Activated T-cell treated with anti-CD3 and anti-CD28 coated beads, Interleukin-2, amount 50 U/mL, for 4 hours (primary cell): Measurements from ENCODE around the gene HSD17B14. TPM values are rescaled to one million over a fixed set of nuclear protein-coding genes. Genes with fewer than 3 reads are reported as not detected.
A peak's percentile ranks its signal among the peaks of the same experiment; 100 is the strongest.

ENCODE experiments used
- ATAC-seq, 2 donors: fragments of 200-7000 bp; cut with Tn5 transposase; one replicate each; pipeline ENCODE4 v1.10.0; 2021
- DNase-seq: peaks from one replicate; pipeline ENCODE4 v3.0.0-alpha.2; 2020
- H3K27me3 Mint-ChIP-seq: one replicate; pipeline ENCODE4 v1.8.0; 2021; ENCODE audit warnings: low read depth, mixed read lengths
- H3K36me3 Mint-ChIP-seq: one replicate; pipeline ENCODE4 v1.8.0; 2022; ENCODE audit warnings: mixed read lengths; ENCODE audit not compliant: insufficient read depth
- H3K4me1 Mint-ChIP-seq: one replicate; pipeline ENCODE4 v1.8.0; 2021; ENCODE audit warnings: low read depth, mixed read lengths
- H3K4me3 Mint-ChIP-seq: one replicate; pipeline ENCODE4 v1.8.0; 2021; ENCODE audit warnings: mild to moderate bottlenecking, moderate library complexity, mixed read lengths
- H3K9me3 Mint-ChIP-seq: one replicate; pipeline ENCODE4 v1.8.0; 2021; ENCODE audit warnings: mixed read lengths
- total RNA-seq, 3 donors: library from RNA; stranded (reverse); gene quantifications; one replicate each; pipeline ENCODE4 v1.2.1, GENCODE V29; 2021

The HSD17B14 gene
- total RNA-seq, 3 donors from 2014 or later: 0.37 to 0.65 (median 0.61) TPM

GRCh38 chr19:48822514-48822913, 13.8 kb downstream of the HSD17B14 start:
- Mint-ChIP-seq H3K36me3 (no peaks in the 10 kb centered on the region), H3K4me1 (no peaks in the 10 kb centered on the region), H3K4me3 (no peak overlapping the region), H3K27me3 (no peaks in the 10 kb centered on the region), H3K9me3 (no peaks in the 10 kb centered on the region)
- ATAC-seq (no peak), DNase-seq (no peak)

- H3K9me3 Mint-ChIP-seq: no peaks in the 10 kb centered on the region
- H3K4me1 Mint-ChIP-seq: no peaks in the 10 kb centered on the region
- H3K36me3 Mint-ChIP-seq: no peaks in the 10 kb centered on the region
- H3K4me3 Mint-ChIP-seq: no peak overlapping the region
- ATAC-seq: no peak
- no peak for DNase-seq
- H3K27me3 Mint-ChIP-seq: no peaks in the 10 kb centered on the region
These were observed 14.7 kb downstream of the HSD17B14 start for GRCh38 chr19:48821633-48822032.

DNA sequence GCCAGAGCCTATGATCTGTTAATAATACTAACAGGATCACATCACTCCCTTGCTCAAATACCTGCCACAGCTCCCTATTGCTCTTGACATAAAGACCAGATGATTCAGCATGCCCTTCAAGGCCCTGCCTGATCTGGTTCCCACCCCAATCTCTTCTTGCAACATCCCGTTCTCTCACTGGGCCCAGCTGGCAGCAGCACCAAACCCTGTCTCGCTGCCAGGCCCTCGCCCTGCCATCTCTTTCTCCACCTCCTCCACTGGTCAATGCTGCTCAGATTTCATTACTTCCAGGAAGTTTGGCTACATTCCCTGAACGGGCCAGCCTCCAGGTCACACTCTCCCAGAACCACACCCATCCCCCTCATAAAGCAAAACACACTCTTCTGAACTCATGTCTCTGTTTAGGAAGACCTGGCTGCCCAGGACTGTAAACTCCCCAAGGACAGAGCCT, 16.9 kb downstream of the HSD17B14 start:
- Mint-ChIP-seq H3K36me3 (no peaks in the 10 kb centered on the region), H3K4me1 (peaks cover 4% of the 10 kb centered on the region), H3K4me3 (no peak overlapping the region), H3K27me3 (no peaks in the 10 kb centered on the region), H3K9me3 (no peaks in the 10 kb centered on the region)
- DNase-seq (no peak), ATAC-seq (no peak)

GRCh38 chr19:48818234-48818820, 18.0 kb downstream of the HSD17B14 start:
- Mint-ChIP-seq H3K4me1 (peaks cover 4% of the 10 kb centered on the region), H3K9me3 (no peaks in the 10 kb centered on the region), H3K27me3 (no peaks in the 10 kb centered on the region), H3K36me3 (no peaks in the 10 kb centered on the region), H3K4me3 (no peak overlapping the region)
- DNase-seq: no peak
- no peak for ATAC-seq

DNA sequence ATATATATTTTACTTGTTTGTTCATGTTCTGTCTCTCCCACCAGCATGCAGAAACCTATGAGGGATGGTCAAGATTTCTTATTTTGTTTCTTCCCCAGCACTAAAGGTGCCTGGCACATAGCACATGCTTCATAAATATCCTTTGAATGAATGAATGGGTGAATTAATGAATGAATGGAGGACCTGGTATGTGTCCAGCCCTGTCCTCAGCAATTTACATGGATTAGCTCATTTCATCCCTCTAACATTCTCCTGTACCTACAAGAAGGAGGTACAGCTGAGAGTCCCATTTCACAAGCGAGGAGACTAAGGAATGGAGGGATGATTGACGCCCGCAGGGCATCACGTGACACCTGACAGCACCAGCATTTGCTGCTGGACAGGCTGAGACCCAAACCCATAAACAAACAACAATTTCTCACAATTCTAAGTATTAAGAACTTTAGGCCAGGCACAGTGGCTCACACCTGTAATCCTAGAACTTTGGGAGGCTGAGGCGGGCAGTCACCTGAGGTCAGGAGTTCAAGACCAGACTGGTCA, 18.6 kb downstream of the HSD17B14 start:
- no peak overlapping the region for H3K4me3 Mint-ChIP-seq
- no peaks in the 10 kb centered on the region for H3K27me3 Mint-ChIP-seq
- H3K4me1 Mint-ChIP-seq: peaks cover 6% of the 10 kb centered on the region
- DNase-seq (no peak), ATAC-seq (no peak)
- no peaks in the 10 kb centered on the region for H3K36me3 Mint-ChIP-seq
- H3K9me3 Mint-ChIP-seq: no peaks in the 10 kb centered on the region

GRCh38 chr19:48815870-48816501, 20.3 kb downstream of the HSD17B14 start:
- peaks cover 11% of the 10 kb centered on the region for H3K4me1 Mint-ChIP-seq
- H3K4me3 Mint-ChIP-seq: no peak overlapping the region
- ATAC-seq (no peak), DNase-seq (no peak)
- H3K36me3 Mint-ChIP-seq: no peaks in the 10 kb centered on the region
- H3K27me3 Mint-ChIP-seq: no peaks in the 10 kb centered on the region
- H3K9me3 Mint-ChIP-seq: no peaks in the 10 kb centered on the region

- Mint-ChIP-seq H3K27me3 (no peaks in the 10 kb centered on the region), H3K36me3 (no peaks in the 10 kb centered on the region), H3K4me3 (no peak overlapping the region), H3K9me3 (no peaks in the 10 kb centered on the region), H3K4me1 (peaks cover 14% of the 10 kb centered on the region)
- ATAC-seq (no peak), DNase-seq (no peak)
These were observed 21.4 kb downstream of the HSD17B14 start for GRCh38 chr19:48814895-48815294.

GRCh38 chr19:48813123-48813913, 23.0 kb downstream of the HSD17B14 start:
- no peak for DNase-seq
- Mint-ChIP-seq H3K9me3 (no peaks in the 10 kb centered on the region), H3K27me3 (no peaks in the 10 kb centered on the region), H3K4me3 (no peak overlapping the region), H3K4me1 (peaks cover 23% of the 10 kb centered on the region), H3K36me3 (no peaks in the 10 kb centered on the region)
- no peak for ATAC-seq

- Mint-ChIP-seq H3K36me3 (no peaks in the 10 kb centered on the region), H3K27me3 (no peaks in the 10 kb centered on the region), H3K4me1 (peaks cover 23% of the 10 kb centered on the region), H3K4me3 (peak overlapping the region; percentile 70), H3K9me3 (no peaks in the 10 kb centered on the region)
- peak; percentile 47 for DNase-seq
- peak; percentile 46 to 58 for ATAC-seq
These were observed 24.0 kb downstream of the HSD17B14 start for GRCh38 chr19:48812094-48812929.

DNA sequence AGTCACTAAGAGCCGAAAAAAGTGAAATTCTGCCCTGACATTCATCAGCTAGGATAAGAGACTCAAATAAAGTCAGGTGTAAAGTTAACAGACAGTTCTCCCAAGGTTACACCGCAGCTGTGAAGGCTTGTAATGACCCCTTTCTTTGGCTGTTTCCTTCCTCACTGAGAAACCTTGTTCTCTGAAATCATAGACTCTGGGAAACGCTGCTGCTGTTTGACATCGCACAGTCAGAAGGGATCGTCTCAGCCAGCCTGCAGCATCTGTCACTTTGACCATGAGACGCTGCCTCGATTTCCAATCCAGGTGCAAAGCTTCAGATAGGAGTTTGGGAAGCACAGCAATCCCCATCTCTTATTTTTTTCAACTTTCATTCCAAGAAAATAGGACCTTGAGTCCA, 26.1 kb downstream of the HSD17B14 start:
- Mint-ChIP-seq H3K4me3 (peak overlapping the region; percentile 88), H3K4me1 (peaks cover 22% of the 10 kb centered on the region), H3K27me3 (no peaks in the 10 kb centered on the region), H3K36me3 (peaks cover 2% of the 10 kb centered on the region), H3K9me3 (no peaks in the 10 kb centered on the region)
- no peak for DNase-seq
- ATAC-seq: no peak

- H3K27me3 Mint-ChIP-seq: no peaks in the 10 kb centered on the region
- H3K9me3 Mint-ChIP-seq: no peaks in the 10 kb centered on the region
- no peak for DNase-seq
- peaks cover 20% of the 10 kb centered on the region for H3K4me1 Mint-ChIP-seq
- H3K4me3 Mint-ChIP-seq: no peak overlapping the region
- peaks cover 2% of the 10 kb centered on the region for H3K36me3 Mint-ChIP-seq
- no peak for ATAC-seq
These were observed 28.5 kb downstream of the HSD17B14 start for GRCh38 chr19:48807590-48808308.

DNA sequence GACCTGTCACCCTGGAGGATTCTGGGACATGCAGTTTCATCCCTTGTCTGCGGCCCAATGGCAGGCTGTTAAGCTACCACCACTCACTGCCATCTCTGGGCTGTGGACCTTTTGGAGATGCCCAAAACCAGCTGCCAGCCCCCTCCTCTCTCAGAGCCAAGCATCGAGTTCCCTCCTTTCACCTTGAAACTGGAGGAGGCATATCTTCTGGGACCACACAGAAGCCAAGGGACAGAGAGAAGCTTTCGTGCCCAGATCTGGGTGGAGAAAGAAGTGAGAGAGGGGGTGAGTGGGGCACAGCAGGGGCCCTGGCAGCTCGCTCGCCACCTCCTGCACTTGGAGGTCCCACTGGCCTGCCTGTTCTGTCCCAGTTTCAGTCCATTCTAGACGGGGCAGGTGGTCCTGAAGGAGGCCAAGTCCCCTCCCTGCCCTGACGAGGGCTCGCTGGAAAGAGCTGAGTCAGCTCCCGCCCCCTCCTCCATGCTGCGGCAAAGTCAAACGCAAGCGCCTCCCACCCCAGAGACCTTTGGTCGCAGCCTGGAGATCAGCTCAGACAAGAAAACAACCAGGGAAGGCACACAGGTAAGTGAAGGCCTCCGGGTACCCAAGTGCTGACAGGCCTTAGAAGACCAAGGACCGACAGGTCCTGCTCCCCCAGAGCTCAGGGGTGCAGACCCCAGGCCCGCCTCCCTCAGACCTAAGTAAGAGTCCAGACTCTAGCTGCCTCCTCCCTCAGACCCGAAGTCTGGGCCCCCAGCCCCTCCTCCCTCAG, 29.3 kb downstream of the HSD17B14 start:
- H3K27me3 Mint-ChIP-seq: no peaks in the 10 kb centered on the region
- ATAC-seq: peak; percentile 46 to 60
- peaks cover 16% of the 10 kb centered on the region for H3K4me1 Mint-ChIP-seq
- DNase-seq: no peak
- H3K36me3 Mint-ChIP-seq: peaks cover 2% of the 10 kb centered on the region
- H3K4me3 Mint-ChIP-seq: no peak overlapping the region
- no peaks in the 10 kb centered on the region for H3K9me3 Mint-ChIP-seq

DNA sequence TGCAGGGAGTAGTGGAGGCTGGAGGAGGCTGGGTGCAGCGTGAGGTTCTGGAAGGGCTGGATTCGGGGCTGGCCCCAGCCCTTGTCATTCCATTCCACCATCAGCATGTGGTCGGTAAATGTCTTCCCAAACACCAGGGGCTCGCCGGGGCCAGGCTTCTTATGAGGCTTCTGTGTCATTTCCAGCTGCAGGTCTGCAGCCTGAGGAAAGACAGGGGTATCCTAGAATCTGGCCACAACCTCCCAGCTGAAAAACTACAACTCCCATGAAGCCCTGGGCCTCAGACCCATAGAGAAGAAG, 29.8 kb downstream of the HSD17B14 start:
- DNase-seq (peak; percentile 18), ATAC-seq (no peak)
- H3K9me3 Mint-ChIP-seq: no peaks in the 10 kb centered on the region
- peaks cover 2% of the 10 kb centered on the region for H3K36me3 Mint-ChIP-seq
- H3K4me3 Mint-ChIP-seq: no peak overlapping the region
- no peaks in the 10 kb centered on the region for H3K27me3 Mint-ChIP-seq
- peaks cover 15% of the 10 kb centered on the region for H3K4me1 Mint-ChIP-seq
